Esophagus squamous epithelium (tissue), 5 donors: Measurements from ENCODE around the gene ARL6IP6. TPM values are rescaled to one million over a fixed set of nuclear protein-coding genes. Genes with fewer than 3 reads are reported as not detected.

ENCODE experiments used
- DNase-seq: peaks from one replicate; lab custom pipeline; 2025; lab: John Stamatoyannopoulos, UW
- H3K27ac ChIP-seq, 4 donors: fragments of 200-600 bp; sonication (generic); one replicate each; pipeline ENCODE4 v1.5.1; 2016 to 2019; ENCODE audit warnings: mild to moderate bottlenecking in 1 of 4
- H3K27me3 ChIP-seq, 4 donors: fragments of 200-600 bp; sonication (generic); 1 replicate in 3 of 4; 2 replicates in 1 of 4; pipeline versions ENCODE4 v1.5.1 to v1.6.0; 2017 to 2021; ENCODE audit warnings: antibody characterized with exemption in 1 of 4
- H3K36me3 ChIP-seq, 3 donors: fragments of 200-600 bp; sonication (generic); one replicate each; pipeline ENCODE4 v1.5.1; 2016 to 2019
- H3K4me1 ChIP-seq, 3 donors: fragments of 200-600 bp; sonication (generic); one replicate each; pipeline ENCODE4 v1.5.1; 2017 to 2019
- H3K4me3 ChIP-seq, 4 donors: fragments of 200-600 bp; sonication (generic); 1 replicate in 3 of 4; 2 replicates in 1 of 4; pipeline ENCODE4 v1.5.1; 2016 to 2019; ENCODE audit warnings: mild to moderate bottlenecking in 2 of 4, moderate library complexity in 1 of 4
- H3K9me3 ChIP-seq, 3 donors: fragments of 200-600 bp; sonication (generic); one replicate each; pipeline ENCODE4 v1.5.1; 2016 to 2019
- POLR2A ChIP-seq, 4 donors: fragments of 450-650 bp; IDR thresholded peaks; one replicate each; pipeline ENCODE4 v1.6.1; 2017; ENCODE audit warnings: antibody characterized with exemption in 4 of 4, mild to moderate bottlenecking in 4 of 4, moderate library complexity in 3 of 4
- WGBS, 2 donors: methylation state at CpG; one replicate each; pipeline ENCODE4 v1.1.5; 2018; 5-methylcytosine and 5-hydroxymethylcytosine counted together
- intact Hi-C: fragments of 100-400 bp; cut with DNase I; formaldehyde crosslinking; loops from one replicate; pipeline ENCODE4 v1.15.0; 2022
- total RNA-seq, 4 donors: library from RNA; depleted of rRNA; stranded (reverse); fragments of >200 nt; gene quantifications; one replicate each; pipeline ENCODE4 v1.1.0, GENCODE V29; 2016
- TF ChIP-seq, protein P1 (sequence below), 6 experiments: fragments of 450-650 bp in 4 of 6; fragments of 200-600 bp in 2 of 6; sonication (generic) in 2 of 6; IDR thresholded peaks; one replicate each; pipeline ENCODE4 v1.5.1; 2016 to 2019; ENCODE audit warnings: antibody characterized with exemption in 6 of 6, mild to moderate bottlenecking in 4 of 6, moderate library complexity in 4 of 6
- donor health status: DM: yes; HTN: yes; CAD: no.

The ARL6IP6 gene
- total RNA-seq, 4 donors from 2014 or later: 7.7 to 24.2 (median 19.0) TPM

DNA sequence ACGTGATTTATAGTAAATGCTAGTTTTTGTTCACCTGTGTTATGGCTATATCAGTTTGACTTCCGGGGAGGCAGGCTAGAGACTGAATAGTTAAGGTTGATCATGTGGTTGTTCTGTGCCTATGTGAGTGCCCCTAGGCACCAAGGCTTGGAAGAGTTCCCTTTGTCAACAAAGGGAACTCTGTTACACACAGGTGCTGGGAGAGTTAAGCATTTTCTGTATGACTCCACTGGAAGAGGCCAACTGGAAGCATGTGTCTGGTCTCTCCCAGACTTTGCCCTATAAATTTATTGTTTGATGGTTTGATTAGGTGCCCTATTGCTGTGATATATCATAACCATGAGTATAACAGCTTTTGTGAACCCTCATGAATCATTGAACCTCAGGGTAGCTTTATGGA is 63.8 kb downstream of the ARL6IP6 start:
- no peaks in the 10 kb centered on the region for H3K4me1 ChIP-seq
- 26 to 46% methylated on average over 2 of the region's 2 CpGs for WGBS, 2 donors
- intact Hi-C loops: no loop called here
- TF ChIP-seq, protein P1, sequence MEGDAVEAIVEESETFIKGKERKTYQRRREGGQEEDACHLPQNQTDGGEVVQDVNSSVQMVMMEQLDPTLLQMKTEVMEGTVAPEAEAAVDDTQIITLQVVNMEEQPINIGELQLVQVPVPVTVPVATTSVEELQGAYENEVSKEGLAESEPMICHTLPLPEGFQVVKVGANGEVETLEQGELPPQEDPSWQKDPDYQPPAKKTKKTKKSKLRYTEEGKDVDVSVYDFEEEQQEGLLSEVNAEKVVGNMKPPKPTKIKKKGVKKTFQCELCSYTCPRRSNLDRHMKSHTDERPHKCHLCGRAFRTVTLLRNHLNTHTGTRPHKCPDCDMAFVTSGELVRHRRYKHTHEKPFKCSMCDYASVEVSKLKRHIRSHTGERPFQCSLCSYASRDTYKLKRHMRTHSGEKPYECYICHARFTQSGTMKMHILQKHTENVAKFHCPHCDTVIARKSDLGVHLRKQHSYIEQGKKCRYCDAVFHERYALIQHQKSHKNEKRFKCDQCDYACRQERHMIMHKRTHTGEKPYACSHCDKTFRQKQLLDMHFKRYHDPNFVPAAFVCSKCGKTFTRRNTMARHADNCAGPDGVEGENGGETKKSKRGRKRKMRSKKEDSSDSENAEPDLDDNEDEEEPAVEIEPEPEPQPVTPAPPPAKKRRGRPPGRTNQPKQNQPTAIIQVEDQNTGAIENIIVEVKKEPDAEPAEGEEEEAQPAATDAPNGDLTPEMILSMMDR (IDR thresholded peaks at IDR 0.05): no peak
- no peak for TF ChIP-seq POLR2A (IDR thresholded peaks at IDR 0.05)
- no peaks in the 10 kb centered on the region for H3K36me3 ChIP-seq
- no peak overlapping the region for H3K27ac ChIP-seq
- no peaks in the 10 kb centered on the region for H3K9me3 ChIP-seq
- no peaks in the 10 kb centered on the region for H3K27me3 ChIP-seq
- no peak for DNase-seq
- no peak overlapping the region for H3K4me3 ChIP-seq

DNA sequence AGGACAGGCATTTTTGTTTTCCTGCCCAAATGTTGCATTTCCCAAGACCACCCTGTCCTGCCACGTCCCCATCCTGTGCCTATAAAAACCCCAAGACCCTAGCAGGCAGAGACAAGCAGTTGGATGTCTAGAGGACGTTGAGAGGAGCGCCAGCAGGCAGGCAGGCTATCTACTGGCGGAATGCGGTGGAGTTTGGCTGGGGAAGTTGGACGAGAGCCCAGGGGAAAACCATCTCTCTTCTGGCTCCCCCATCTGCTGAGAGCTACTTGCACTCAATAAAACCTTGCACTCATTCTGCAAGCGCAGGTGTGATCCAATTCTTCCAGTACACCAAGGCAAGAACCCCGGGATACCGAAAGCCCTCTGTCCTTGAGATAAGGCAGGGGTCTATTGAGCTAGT is 72.5 kb downstream of the ARL6IP6 start:
- no peak for DNase-seq
- Histone ChIP-seq H3K36me3 (no peaks in the 10 kb centered on the region), H3K4me1 (no peaks in the 10 kb centered on the region), H3K27me3 (no peaks in the 10 kb centered on the region), H3K27ac (no peak overlapping the region), H3K9me3 (no peaks in the 10 kb centered on the region), H3K4me3 (no peak overlapping the region)
- TF ChIP-seq, protein P1 (IDR thresholded peaks at IDR 0.05): no peak
- TF ChIP-seq POLR2A (IDR thresholded peaks at IDR 0.05): no peak
- intact Hi-C loops: no loop called here
- WGBS, 2 donors: 88% methylated on average over 5 of the region's 9 CpGs; no CpG with 5 or more reads in 1 of the 2 donors

DNA sequence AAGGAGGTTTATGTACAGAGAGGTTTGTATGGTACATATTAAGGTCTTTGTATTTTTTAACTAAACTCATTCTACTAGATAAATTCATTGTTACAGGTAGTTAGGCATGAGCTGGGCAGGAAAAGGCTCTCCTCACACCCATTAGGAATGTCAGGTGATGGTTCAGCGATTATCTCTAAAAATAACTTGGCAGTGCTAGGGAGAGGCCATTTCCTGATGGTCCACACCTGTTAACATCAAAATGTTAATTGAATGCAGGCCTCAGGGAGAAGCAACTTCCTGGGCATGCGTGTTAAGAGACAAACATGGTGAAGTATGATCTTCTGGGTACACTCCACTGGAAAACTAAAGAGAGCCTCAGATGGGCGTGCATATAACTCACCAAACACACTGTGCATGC is 73.6 kb downstream of the ARL6IP6 start:
- DNase-seq: no peak
- 53 to 65% methylated on average over 3 of the region's 3 CpGs for WGBS, 2 donors
- Histone ChIP-seq H3K4me1 (no peaks in the 10 kb centered on the region), H3K36me3 (no peaks in the 10 kb centered on the region), H3K27ac (no peak overlapping the region), H3K4me3 (no peak overlapping the region), H3K9me3 (no peaks in the 10 kb centered on the region), H3K27me3 (no peaks in the 10 kb centered on the region)
- intact Hi-C loops: no loop called here
- no peak for TF ChIP-seq POLR2A (IDR thresholded peaks at IDR 0.05)
- TF ChIP-seq, protein P1 (IDR thresholded peaks at IDR 0.05): no peak

DNA sequence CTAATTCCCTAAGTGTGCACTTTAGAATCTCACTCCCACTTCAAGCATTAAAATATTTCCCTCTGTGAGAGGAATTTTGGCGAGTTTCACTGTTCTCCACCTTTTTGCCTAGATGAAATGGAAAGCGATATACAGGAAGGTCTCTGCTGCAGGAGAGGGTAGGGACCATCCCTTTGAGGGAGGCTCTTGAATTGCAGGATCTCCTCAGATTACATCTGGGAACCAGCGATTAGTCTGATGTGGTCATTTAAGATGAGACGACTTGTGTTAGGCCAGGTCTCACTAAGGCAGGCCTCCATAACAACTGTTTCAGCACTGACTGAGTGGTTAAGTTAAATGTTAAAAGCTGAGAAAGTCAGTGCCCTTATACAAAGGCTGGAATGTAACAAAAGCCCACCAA is 74.6 kb downstream of the ARL6IP6 start:
- 79 to 85% methylated on average over 4 of the region's 4 CpGs for WGBS, 2 donors

DNA sequence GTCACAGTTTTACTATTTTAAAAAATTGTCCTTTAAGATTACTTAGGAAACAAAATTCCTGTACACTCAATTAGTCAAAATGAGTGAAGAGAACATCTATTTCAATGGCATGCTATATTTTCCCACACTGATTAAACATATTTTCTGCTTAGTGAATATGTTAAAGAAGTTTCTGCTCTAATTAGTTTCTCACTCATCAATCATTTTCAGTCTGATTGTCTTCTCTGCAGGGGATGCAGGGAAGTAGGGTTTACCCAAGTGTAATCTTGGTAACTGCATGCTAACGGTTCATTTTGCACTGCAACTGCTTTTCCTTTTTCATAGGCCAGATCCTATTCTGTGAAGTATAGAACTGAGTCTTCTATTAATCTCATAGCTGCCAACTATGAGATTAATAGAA is 78.5 kb downstream of the ARL6IP6 start:
- no peak for DNase-seq
- no peaks in the 10 kb centered on the region for H3K9me3 ChIP-seq
- TF ChIP-seq, protein P1 (IDR thresholded peaks at IDR 0.05): no peak
- TF ChIP-seq POLR2A (IDR thresholded peaks at IDR 0.05): no peak
- no peak overlapping the region for H3K27ac ChIP-seq
- no peak overlapping the region for H3K4me3 ChIP-seq
- WGBS, 2 donors: 33 to 42% methylated on average over 1 of the region's 1 CpG
- H3K4me1 ChIP-seq: no peaks in the 10 kb centered on the region
- intact Hi-C loops: no loop called here
- no peaks in the 10 kb centered on the region for H3K27me3 ChIP-seq
- no peaks in the 10 kb centered on the region for H3K36me3 ChIP-seq

More for the DNA sequence above, 74.6 kb downstream of the ARL6IP6 start:
- Histone ChIP-seq H3K9me3 (no peaks in the 10 kb centered on the region), H3K27me3 (no peaks in the 10 kb centered on the region), H3K4me3 (no peak overlapping the region), H3K27ac (no peak overlapping the region), H3K4me1 (no peaks in the 10 kb centered on the region), H3K36me3 (no peaks in the 10 kb centered on the region)
- no peak for TF ChIP-seq POLR2A (IDR thresholded peaks at IDR 0.05)
- intact Hi-C loops: no loop called here
- no peak for DNase-seq
